H1 (cell line): ENCODE results near the gene ARHGAP22. TPM values are rescaled to one million over a fixed set of nuclear protein-coding genes. Genes with fewer than 3 reads are reported as not detected.

ENCODE experiments used
- BACH1 ChIP-seq: IDR thresholded peaks from 2 replicates; pipeline ENCODE4 v1.6.1; 2012; ENCODE audit warnings: low read length, improper control_type of control experiment
- CHD2 ChIP-seq: IDR thresholded peaks from 2 replicates; pipeline ENCODE4 v1.6.1; 2012; ENCODE audit warnings: low read length, improper control_type of control experiment
- CHD7 ChIP-seq: fragments of 300-600 bp; sonication (generic); IDR thresholded peaks from 2 replicates; pipeline ENCODE4 v1.7.1; 2012; ENCODE audit warnings: low read length, moderate library complexity, mild to moderate bottlenecking, inconsistent platforms; ENCODE audit not compliant: insufficient replicate concordance
- TAF1 ChIP-seq: IDR thresholded peaks from 2 replicates; pipeline ENCODE4 v1.6.1; 2011; ENCODE audit warnings: mild to moderate bottlenecking, low read depth, low read length
- TBP ChIP-seq: IDR thresholded peaks from 2 replicates; pipeline ENCODE4 v1.6.1; 2011; ENCODE audit warnings: low read depth, low read length, improper control_type of control experiment
- TCF12 ChIP-seq: IDR thresholded peaks from 2 replicates; pipeline ENCODE4 v1.6.1; 2011; ENCODE audit warnings: low read depth, mild to moderate bottlenecking, low read length
- YY1 ChIP-seq: IDR thresholded peaks from 2 replicates; pipeline ENCODE4 v1.6.1; 2011; ENCODE audit warnings: low read depth, mild to moderate bottlenecking, low read length
- polyA plus RNA-seq, 7 experiments: library from polyadenylated mRNA; depleted of rRNA in 3 of 7; stranded (reverse) in 5 of 7; unstranded in 2 of 7; fragments of >200 nt in 5 of 7; fragments of 200-250 nt in 2 of 7; gene quantifications; 1 replicate in 5 of 7; 2 replicates in 1 of 7; 4 replicates in 1 of 7; pipeline versions ENCODE4 v1.2.1 to v1.2.3, GENCODE V29; 2011 to 2013; ENCODE audit warnings: missing spikeins in 2 of 7, mixed read lengths in 2 of 7
- total RNA-seq: library from RNA; stranded (reverse); fragmentation: NEBNext Ultra II Directional; extraction: Animal tissue kit (Norgen Biotek cat#: 25700); gene quantifications from 2 replicates; pipeline ENCODE4 v1.2.1, GENCODE V29; 2021

Gene ARHGAP22
- total and polyA plus RNA-seq, 2 of the 8 experiments (the other 6 are each of a cell fraction or from before 2014, with no cell fraction given) = 3.6 to 11.2 TPM

- TF ChIP-seq CHD7 (no peak), TBP (no peak), YY1 (no peak), TCF12 (no peak), CHD2 (no peak), TAF1 (no peak), BACH1 (no peak)
Measured at GRCh38 chr10:48450741-48451466, 154.0 kb downstream of the ARHGAP22 start (continued).
